C4-2B (cell line): Measurements from ENCODE around the gene GRID1.

Experiments used
- ZFX ChIP-seq: fragments of 450-650 bp; IDR thresholded peaks from 2 replicates; pipeline ENCODE4 v1.6.1; 2017
- TF ChIP-seq, protein P1 (sequence below): fragments of 450-650 bp; conservative IDR thresholded peaks from 2 replicates; pipeline ENCODE4 v1.5.1; 2017; ENCODE audit warnings: mild to moderate bottlenecking

DNA sequence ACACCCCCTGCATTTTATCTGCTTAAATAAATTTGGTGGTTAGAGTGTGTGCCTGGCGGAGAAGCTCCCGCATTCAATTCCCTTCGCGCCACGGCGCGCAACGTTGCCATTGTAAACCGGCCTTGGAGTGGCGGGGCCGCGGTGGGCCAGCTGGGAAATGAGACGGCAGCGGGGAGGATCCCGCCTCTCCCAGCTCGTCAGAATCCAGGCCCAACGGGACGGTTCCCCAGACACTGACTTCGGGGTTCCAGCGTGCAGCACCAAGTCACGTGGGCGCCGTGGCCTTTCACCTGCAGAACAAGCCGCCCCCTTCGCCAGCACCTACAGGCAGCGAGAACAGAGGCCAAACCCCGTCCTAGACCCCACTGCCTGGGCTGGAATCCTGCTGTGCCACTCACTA lies 103.4 kb downstream of the GRID1 start:
- TF ChIP-seq, protein P1, sequence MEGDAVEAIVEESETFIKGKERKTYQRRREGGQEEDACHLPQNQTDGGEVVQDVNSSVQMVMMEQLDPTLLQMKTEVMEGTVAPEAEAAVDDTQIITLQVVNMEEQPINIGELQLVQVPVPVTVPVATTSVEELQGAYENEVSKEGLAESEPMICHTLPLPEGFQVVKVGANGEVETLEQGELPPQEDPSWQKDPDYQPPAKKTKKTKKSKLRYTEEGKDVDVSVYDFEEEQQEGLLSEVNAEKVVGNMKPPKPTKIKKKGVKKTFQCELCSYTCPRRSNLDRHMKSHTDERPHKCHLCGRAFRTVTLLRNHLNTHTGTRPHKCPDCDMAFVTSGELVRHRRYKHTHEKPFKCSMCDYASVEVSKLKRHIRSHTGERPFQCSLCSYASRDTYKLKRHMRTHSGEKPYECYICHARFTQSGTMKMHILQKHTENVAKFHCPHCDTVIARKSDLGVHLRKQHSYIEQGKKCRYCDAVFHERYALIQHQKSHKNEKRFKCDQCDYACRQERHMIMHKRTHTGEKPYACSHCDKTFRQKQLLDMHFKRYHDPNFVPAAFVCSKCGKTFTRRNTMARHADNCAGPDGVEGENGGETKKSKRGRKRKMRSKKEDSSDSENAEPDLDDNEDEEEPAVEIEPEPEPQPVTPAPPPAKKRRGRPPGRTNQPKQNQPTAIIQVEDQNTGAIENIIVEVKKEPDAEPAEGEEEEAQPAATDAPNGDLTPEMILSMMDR, result no peak
- no peak for TF ChIP-seq ZFX
